Measurements from ENCODE around the gene CD209.

Gene CD209

GRCh38 chr19:7720351-7720750 lies 27.0 kb downstream of the CD209 start:
- no peak for DNase-seq (ENCODE audit: low spot score)
- Mint-ChIP-seq H3K9me3 (peaks cover 5% of the 10 kb centered on the region), H3K4me3 (no peak overlapping the region), H3K36me3 (ENCODE audit: low read depth) (no peaks in the 10 kb centered on the region), H3K4me1 (ENCODE audit: low read depth) (no peaks in the 10 kb centered on the region), H3K27ac (no peak overlapping the region), H3K27me3 (ENCODE audit: low read depth) (peaks cover 3% of the 10 kb centered on the region)

GRCh38 chr19:7718668-7719067 lies 28.7 kb downstream of the CD209 start:
- H3K4me1 Mint-ChIP-seq (ENCODE audit: low read depth), result no peaks in the 10 kb centered on the region
- H3K27ac Mint-ChIP-seq, result no peak overlapping the region
- H3K27me3 Mint-ChIP-seq (ENCODE audit: low read depth), result peaks cover 6% of the 10 kb centered on the region
- peaks cover 5% of the 10 kb centered on the region for H3K9me3 Mint-ChIP-seq
- no peaks in the 10 kb centered on the region for H3K36me3 Mint-ChIP-seq (ENCODE audit: low read depth)
- no peak for DNase-seq (ENCODE audit: low spot score)
- H3K4me3 Mint-ChIP-seq, result no peak overlapping the region

- Mint-ChIP-seq H3K27ac (no peak overlapping the region), H3K4me1 (ENCODE audit: low read depth) (no peaks in the 10 kb centered on the region), H3K4me3 (no peak overlapping the region), H3K36me3 (ENCODE audit: low read depth) (no peaks in the 10 kb centered on the region), H3K9me3 (peaks cover 5% of the 10 kb centered on the region), H3K27me3 (ENCODE audit: low read depth) (peaks cover 3% of the 10 kb centered on the region)
- no peak for DNase-seq (ENCODE audit: low spot score)
Observed at GRCh38 chr19:7716762-7717161, 30.6 kb downstream of the CD209 start.

GRCh38 chr19:7715671-7716070 lies 31.7 kb downstream of the CD209 start:
- H3K27ac Mint-ChIP-seq, result no peak overlapping the region
- H3K4me3 Mint-ChIP-seq, result no peak overlapping the region
- H3K4me1 Mint-ChIP-seq (ENCODE audit: low read depth), result no peaks in the 10 kb centered on the region
- H3K9me3 Mint-ChIP-seq, result peaks cover 5% of the 10 kb centered on the region
- DNase-seq (ENCODE audit: low spot score), result no peak
- H3K27me3 Mint-ChIP-seq (ENCODE audit: low read depth), result peaks cover 3% of the 10 kb centered on the region
- H3K36me3 Mint-ChIP-seq (ENCODE audit: low read depth), result no peaks in the 10 kb centered on the region

GRCh38 chr19:7710616-7711015 lies 36.7 kb downstream of the CD209 start:
- Mint-ChIP-seq H3K27me3 (ENCODE audit: low read depth) (peaks cover 3% of the 10 kb centered on the region), H3K9me3 (no peaks in the 10 kb centered on the region), H3K4me1 (ENCODE audit: low read depth) (peaks cover 17% of the 10 kb centered on the region)

GRCh38 chr19:7709932-7710460 lies 37.3 kb downstream of the CD209 start:
- Mint-ChIP-seq H3K4me1 (ENCODE audit: low read depth) (peaks cover 19% of the 10 kb centered on the region), H3K27ac (no peak overlapping the region), H3K27me3 (ENCODE audit: low read depth) (peaks cover 3% of the 10 kb centered on the region), H3K36me3 (ENCODE audit: low read depth) (no peaks in the 10 kb centered on the region), H3K4me3 (no peak overlapping the region), H3K9me3 (no peaks in the 10 kb centered on the region)
- DNase-seq (ENCODE audit: low spot score), result no peak

More at GRCh38 chr19:7710616-7711015, 36.7 kb downstream of the CD209 start:
- no peak for DNase-seq (ENCODE audit: low spot score)
- no peak overlapping the region for H3K27ac Mint-ChIP-seq
- no peak overlapping the region for H3K4me3 Mint-ChIP-seq
- H3K36me3 Mint-ChIP-seq (ENCODE audit: low read depth), result no peaks in the 10 kb centered on the region

GRCh38 chr19:7706955-7707456 lies 40.3 kb downstream of the CD209 start:
- Mint-ChIP-seq H3K36me3 (ENCODE audit: low read depth) (no peaks in the 10 kb centered on the region), H3K27me3 (ENCODE audit: low read depth) (peaks cover 4% of the 10 kb centered on the region), H3K9me3 (no peaks in the 10 kb centered on the region), H3K27ac (peak overlapping the region; percentile 70), H3K4me1 (ENCODE audit: low read depth) (peaks cover 19% of the 10 kb centered on the region), H3K4me3 (peak overlapping the region; percentile 52)
- no peak for DNase-seq (ENCODE audit: low spot score)

- Mint-ChIP-seq H3K27me3 (ENCODE audit: low read depth) (peaks cover 5% of the 10 kb centered on the region), H3K4me1 (ENCODE audit: low read depth) (peaks cover 19% of the 10 kb centered on the region), H3K36me3 (ENCODE audit: low read depth) (no peaks in the 10 kb centered on the region), H3K9me3 (no peaks in the 10 kb centered on the region), H3K4me3 (peak overlapping the region; percentile 69), H3K27ac (peak overlapping the region; percentile 89)
- DNase-seq (ENCODE audit: low spot score), result no peak
Observed at GRCh38 chr19:7706188-7706954, 41.0 kb downstream of the CD209 start.

- DNase-seq (ENCODE audit: low spot score), result peak; percentile 69
- peak overlapping the region; percentile 69 for H3K4me3 Mint-ChIP-seq
- peak overlapping the region; percentile 89 for H3K27ac Mint-ChIP-seq
- H3K9me3 Mint-ChIP-seq, result no peaks in the 10 kb centered on the region
- no peaks in the 10 kb centered on the region for H3K36me3 Mint-ChIP-seq (ENCODE audit: low read depth)
- H3K4me1 Mint-ChIP-seq (ENCODE audit: low read depth), result peaks cover 19% of the 10 kb centered on the region
- peaks cover 5% of the 10 kb centered on the region for H3K27me3 Mint-ChIP-seq (ENCODE audit: low read depth)
Observed at GRCh38 chr19:7705387-7706187, 41.7 kb downstream of the CD209 start.

- DNase-seq (ENCODE audit: low spot score), result no peak
- no peak overlapping the region for H3K4me3 Mint-ChIP-seq
- H3K36me3 Mint-ChIP-seq (ENCODE audit: low read depth), result no peaks in the 10 kb centered on the region
- H3K9me3 Mint-ChIP-seq, result no peaks in the 10 kb centered on the region
- peak overlapping the region; percentile 7 for H3K27ac Mint-ChIP-seq
- peaks cover 20% of the 10 kb centered on the region for H3K4me1 Mint-ChIP-seq (ENCODE audit: low read depth)
- H3K27me3 Mint-ChIP-seq (ENCODE audit: low read depth), result peaks cover 5% of the 10 kb centered on the region
Observed at GRCh38 chr19:7704280-7705060, 42.9 kb downstream of the CD209 start.

GRCh38 chr19:7703332-7703731 lies 44.0 kb downstream of the CD209 start:
- no peak overlapping the region for H3K27ac Mint-ChIP-seq

GRCh38 chr19:7701654-7702457 lies 45.5 kb downstream of the CD209 start, which contains the start of gene FCER2:
Gene FCER2 (minus strand): TSS chr19:7702131. CDS start chr19:7699760, 2,371 bp downstream.
- Mint-ChIP-seq H3K4me1 (ENCODE audit: low read depth) (peaks cover 22% of the 10 kb centered on the region), H3K27ac (no peak within 1 kb of the TSS), H3K4me3 (no peak within 1 kb of the TSS)

More at GRCh38 chr19:7703332-7703731, 44.0 kb downstream of the CD209 start:
- H3K36me3 Mint-ChIP-seq (ENCODE audit: low read depth), result no peaks in the 10 kb centered on the region
- no peak for DNase-seq (ENCODE audit: low spot score)
- H3K4me3 Mint-ChIP-seq, result no peak overlapping the region
- H3K27me3 Mint-ChIP-seq (ENCODE audit: low read depth), result peaks cover 8% of the 10 kb centered on the region
- H3K4me1 Mint-ChIP-seq (ENCODE audit: low read depth), result peaks cover 26% of the 10 kb centered on the region
- H3K9me3 Mint-ChIP-seq, result no peaks in the 10 kb centered on the region

More at GRCh38 chr19:7701654-7702457, 45.5 kb downstream of the CD209 start, which contains the start of gene FCER2:
- H3K9me3 Mint-ChIP-seq, result no peaks in the 10 kb centered on the region
- H3K27me3 Mint-ChIP-seq (ENCODE audit: low read depth), result peaks cover 8% of the 10 kb centered on the region
- DNase-seq (ENCODE audit: low spot score), result no peak
- no peaks in the 10 kb centered on the region for H3K36me3 Mint-ChIP-seq (ENCODE audit: low read depth)
